HG02642 (cell line): ENCODE results near the gene TNS2.
"Not testable (repeated sequence)": the region's sequence is repeated elsewhere in the genome, so short reads cannot be mapped to it uniquely, and the experiment has no call there.

Source experiments
- ATAC-seq: cut with Tn5 transposase; IDR thresholded peaks from one replicate; pipeline ENCODE4 v1.9.1; 2021; ENCODE audit warnings: mild to moderate bottlenecking; ENCODE audit not compliant: unreplicated experiment, poor library complexity

The TNS2 gene

DNA sequence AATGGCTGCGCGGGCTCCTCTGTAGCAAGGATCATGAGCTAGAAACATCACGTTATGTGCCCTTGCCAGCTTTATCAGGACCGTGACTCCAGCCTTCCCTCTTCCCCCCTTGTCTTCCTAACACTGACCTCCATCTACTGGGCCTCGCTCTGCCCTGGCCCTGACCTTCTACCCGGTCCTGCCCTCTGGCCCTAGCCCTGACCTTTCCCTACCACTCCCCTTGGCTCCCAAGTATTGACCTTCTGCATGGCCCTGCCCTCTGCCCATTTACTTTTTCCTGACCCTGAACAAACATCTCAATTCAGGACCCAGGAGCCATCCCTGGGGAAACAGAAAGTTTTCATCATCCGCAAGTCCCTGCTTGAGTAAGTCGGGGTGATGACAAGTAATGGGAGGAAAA, 55.4 kb downstream of the TNS2 start:
- ATAC-seq, result no peak

DNA sequence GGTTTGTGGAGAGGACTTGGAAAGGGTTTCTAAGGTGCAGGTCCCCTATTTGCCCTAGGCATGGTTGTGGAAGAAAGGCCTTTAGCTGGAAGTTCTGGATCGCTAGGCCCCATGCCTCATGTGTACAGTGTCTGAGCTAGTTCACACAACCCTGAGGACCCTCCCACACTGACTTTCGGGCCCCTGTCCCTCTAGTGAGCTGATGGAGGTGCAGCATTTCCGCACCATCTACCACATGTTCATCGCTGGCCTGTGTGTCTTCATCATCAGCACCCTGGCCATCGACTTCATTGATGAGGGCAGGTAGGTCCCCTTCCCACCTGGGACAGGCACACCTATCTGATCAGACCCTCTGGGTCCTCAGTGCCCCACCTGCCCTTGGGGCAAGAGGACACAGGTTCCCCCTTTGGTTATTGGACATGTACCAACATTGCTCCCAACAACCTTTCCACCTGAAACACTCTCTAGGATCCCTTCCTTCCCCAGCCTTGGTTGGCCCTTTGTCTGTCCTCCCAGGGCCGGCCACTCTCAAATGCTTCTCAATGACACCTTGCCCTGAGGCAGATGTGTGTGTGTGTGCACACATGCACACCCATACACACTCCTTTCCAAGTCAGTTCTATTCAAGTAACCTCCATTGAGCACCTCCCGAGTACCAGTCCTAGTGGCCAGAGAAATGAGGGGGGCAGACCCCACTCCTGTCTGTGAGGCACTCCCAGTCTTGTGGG, 56.0 kb downstream of the TNS2 start:
- no peak for ATAC-seq

DNA sequence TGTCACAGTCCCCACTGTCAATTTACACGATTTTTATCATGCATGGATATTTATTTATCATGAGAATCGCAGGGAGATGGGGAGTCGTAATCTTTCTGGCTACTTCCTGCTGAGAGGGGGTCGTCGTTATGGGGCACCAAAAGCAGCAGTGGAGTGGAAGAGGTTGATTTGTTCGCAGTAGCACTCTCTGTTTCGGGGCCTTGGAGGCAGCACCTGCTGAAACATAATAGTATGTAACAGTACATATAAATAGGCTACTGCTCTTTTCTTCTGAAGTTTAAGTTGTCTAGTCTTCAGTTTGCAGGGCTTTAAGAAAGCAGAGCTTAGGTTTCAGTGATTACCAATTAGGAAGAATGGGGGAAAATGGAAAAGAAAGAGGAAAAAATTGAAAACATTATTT, 57.3 kb downstream of the TNS2 start:
- ATAC-seq, result no peak

DNA sequence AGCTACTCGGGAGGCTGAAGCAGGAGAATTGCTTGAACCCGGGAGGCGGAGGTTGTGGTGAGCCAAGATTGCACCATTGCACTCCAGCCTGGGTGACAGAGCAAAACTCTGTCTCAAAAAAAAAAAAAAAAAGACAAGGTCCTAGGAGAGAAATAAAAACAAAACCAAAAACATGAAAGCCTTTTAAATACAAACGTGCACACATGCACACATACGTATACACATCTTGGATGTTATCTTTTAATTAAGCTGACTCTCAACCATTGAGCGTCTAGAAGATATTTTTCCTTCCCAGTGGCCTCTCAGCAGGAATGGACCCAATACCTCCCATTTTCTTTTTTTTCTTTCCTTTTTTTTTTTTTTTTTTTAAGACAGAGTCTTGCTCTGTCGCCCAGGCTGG, 62.6 kb downstream of the TNS2 start:
- not testable (repeated sequence) for ATAC-seq

DNA sequence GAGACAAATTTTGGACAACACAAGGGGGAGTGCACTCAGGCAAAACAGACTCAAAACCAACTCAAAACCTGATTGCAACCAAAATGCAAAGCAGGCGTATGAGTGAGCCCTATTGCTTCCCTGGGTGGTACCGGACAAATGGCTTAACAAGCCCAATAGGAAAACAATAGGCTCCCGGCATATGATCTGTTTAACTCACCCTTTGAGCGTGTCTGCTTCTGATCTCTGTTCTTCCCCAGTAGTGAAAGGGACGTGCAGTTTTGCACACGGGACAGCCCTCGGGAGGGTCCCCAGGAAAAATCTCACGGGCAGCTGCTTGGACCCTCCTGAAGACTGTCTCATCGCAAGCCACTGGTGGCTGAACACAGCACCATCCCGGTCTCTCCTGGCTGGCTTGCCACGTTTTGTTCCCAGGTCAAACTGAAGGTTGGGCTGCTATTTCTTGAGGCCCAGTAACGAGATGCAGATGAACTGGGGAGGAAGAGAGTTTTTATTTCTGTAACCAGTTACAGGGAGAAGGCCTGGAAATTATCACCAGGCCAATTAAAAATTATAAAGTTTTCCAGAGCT, 63.4 kb downstream of the TNS2 start:
- no peak for ATAC-seq

DNA sequence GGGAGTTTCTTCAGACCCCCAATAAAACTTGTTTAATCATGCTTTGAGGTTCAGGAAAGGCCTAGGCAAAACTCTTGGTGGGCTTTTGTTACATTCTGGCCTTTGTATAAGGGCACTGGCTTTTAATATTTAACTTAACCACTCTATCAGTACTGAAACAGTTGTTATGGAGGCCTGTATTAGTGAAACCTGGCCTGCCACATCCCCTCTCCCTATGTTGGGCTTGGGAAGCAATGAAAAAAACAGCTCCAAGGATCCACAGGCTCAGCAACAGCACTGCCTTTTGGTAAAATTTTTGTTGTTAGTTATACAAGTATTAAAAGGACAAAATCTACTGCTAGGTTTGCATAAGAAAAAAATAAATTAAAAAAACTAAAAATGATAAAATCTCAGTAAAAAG, 64.1 kb downstream of the TNS2 start:
- no peak for ATAC-seq
